ENCODE results near the gene LRP8. TPM values are rescaled to one million over a fixed set of nuclear protein-coding genes. Genes with fewer than 3 reads are reported as not detected.

LRP8 gene
- total RNA-seq, 1 experiment from 2014 or later, result 28.6 TPM

- no peak for ATAC-seq
Observed at GRCh38 chr1:53342735-53343470, 15.0 kb upstream of the LRP8 start.

More at GRCh38 chr1:53342735-53343470, 15.0 kb upstream of the LRP8 start:
- POLR2A ChIA-PET, result no interaction called here
- H3K4me1 ChIP-seq (ENCODE audit: control insufficient read depth, insufficient read depth, low read length), result no peaks in the 10 kb centered on the region
- H3K4me3 ChIP-seq (ENCODE audit: low read depth in 2 of 2, low read length in 2 of 2), result no peak overlapping the region
- H3K9me3 ChIP-seq (ENCODE audit: control insufficient read depth, insufficient read depth, low read depth, low read length), result no peaks in the 10 kb centered on the region
- no peaks in the 10 kb centered on the region for H3K36me3 ChIP-seq (ENCODE audit: control insufficient read depth, insufficient read depth, low read length)
- DNase-seq (ENCODE audit: low read depth, low spot score), result no peak
- H3K27ac ChIP-seq (ENCODE audit: low read length), result no peak overlapping the region
- in situ Hi-C loops (cut with HindIII; ENCODE audit: low pct_unique_long_range_greater_than_20kb, low sequenced_read_pairs) (no loop called here), intact Hi-C loops (cut with micrococcal nuclease; ENCODE audit: unreplicated experiment) (no loop called here)
- TF ChIP-seq POLR2AphosphoS5 (IDR thresholded peaks at IDR 0.05; ENCODE audit: low read depth, low read length), result no peak
- TF ChIP-seq TCF7L2 (IDR thresholded peaks at IDR 0.05; ENCODE audit: low read depth, low read length), result no peak
- TF ChIP-seq CTCF (IDR thresholded peaks at IDR 0.05), result no peak
- TF ChIP-seq REST (IDR thresholded peaks at IDR 0.05; ENCODE audit: insufficient read depth in 1 of 2, low read depth in 2 of 2, low read length in 1 of 2), result no peak
- TF ChIP-seq SIN3A (IDR thresholded peaks at IDR 0.05; ENCODE audit: borderline replicate concordance, insufficient read depth, low read depth, low read length), result no peak
- BruUV-seq (replicated peaks), result no TSS peak
- no peaks in the 10 kb centered on the region; the same call in 1 of the 2 replicates for H3K27me3 ChIP-seq (ENCODE audit: control insufficient read depth, insufficient read depth, low read length)
- CTCF ChIA-PET, result interaction anchor here (0.6 kb wide), 1 partner anchor 25 kb away, joined by 7 read pairs; no protein-coding TSS in a partner anchor
